Retinal pigment epithelial cell (primary cell): ENCODE results near the gene GABRB3.

ENCODE experiments used
- DNase-seq: peaks from one replicate; pipeline ENCODE4 v3.0.0-alpha.2; 2010; ENCODE audit warnings: low read depth
- H3K4me3 ChIP-seq: 2 replicates; pipeline ENCODE4 v1.5.1; 2011; ENCODE audit warnings: mild to moderate bottlenecking, low read length, control low read depth, moderate library complexity
- CTCF ChIP-seq: conservative IDR thresholded peaks from 2 replicates; pipeline ENCODE4 v1.5.1; 2011; ENCODE audit warnings: low read depth, low read length, control low read depth, inconsistent platforms

The GABRB3 gene

GRCh38 chr15:26702381-26702780 is 70.5 kb downstream of the GABRB3 start:
- no peak for DNase-seq
- H3K4me3 ChIP-seq = no peak overlapping the region
- TF ChIP-seq CTCF = no peak

GRCh38 chr15:26698555-26698954 is 74.3 kb downstream of the GABRB3 start:
- H3K4me3 ChIP-seq = no peak overlapping the region
- TF ChIP-seq CTCF = no peak
- DNase-seq = no peak

GRCh38 chr15:26697913-26698312 is 75.0 kb downstream of the GABRB3 start:
- no peak overlapping the region for H3K4me3 ChIP-seq
- TF ChIP-seq CTCF = no peak
- no peak for DNase-seq

- DNase-seq = no peak
- H3K4me3 ChIP-seq = no peak overlapping the region
- TF ChIP-seq CTCF = no peak
Measured at GRCh38 chr15:26691249-26691648, 81.6 kb downstream of the GABRB3 start.

- no peak for TF ChIP-seq CTCF
- DNase-seq = no peak
- H3K4me3 ChIP-seq = no peak overlapping the region
Measured at GRCh38 chr15:26690778-26691177, 82.1 kb downstream of the GABRB3 start.

- no peak for DNase-seq
- H3K4me3 ChIP-seq = no peak overlapping the region
- no peak for TF ChIP-seq CTCF
Measured at GRCh38 chr15:26689462-26689861, 83.4 kb downstream of the GABRB3 start.

GRCh38 chr15:26686547-26687187 is 86.2 kb downstream of the GABRB3 start:
- no peak for DNase-seq
- TF ChIP-seq CTCF = no peak
- H3K4me3 ChIP-seq = no peak overlapping the region
